ENCODE measurements around the gene CCDC169.

DNA sequence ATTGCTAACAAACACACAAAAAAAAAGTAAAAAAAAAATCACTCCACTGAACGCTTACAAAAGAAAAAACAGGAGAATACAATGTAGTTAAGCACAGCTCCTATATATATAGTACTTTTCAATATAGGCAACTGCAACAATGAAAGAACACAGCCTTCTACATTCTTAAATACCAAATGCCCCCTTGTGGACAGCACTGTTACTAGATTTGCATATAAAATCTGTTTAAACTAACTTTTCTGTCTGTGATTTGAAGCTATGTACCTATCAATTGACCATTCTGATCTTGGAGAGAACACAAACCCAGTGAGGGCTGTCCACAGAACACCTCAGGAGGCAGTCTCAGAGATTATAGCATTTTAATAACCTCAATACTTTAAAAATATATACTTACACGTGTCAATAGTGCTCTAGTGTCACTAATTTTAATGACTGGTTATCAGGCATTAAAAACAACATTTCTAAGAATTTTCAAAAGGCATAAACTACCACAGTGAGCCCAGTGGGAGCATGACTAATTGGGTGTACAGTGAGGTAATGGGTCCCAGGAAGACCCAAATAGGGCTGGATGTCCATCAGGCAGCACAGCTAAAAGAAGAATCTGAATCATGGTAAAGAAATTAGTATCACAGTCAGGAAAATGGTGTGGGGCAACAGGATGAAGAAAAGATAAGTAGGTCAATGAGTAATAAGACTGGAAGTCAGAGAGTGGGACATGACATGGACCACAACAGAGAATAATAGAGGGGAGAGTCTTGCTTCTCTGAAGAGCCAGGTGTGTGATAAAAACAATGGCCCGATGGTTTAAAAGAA, 22.2 kb downstream of the CCDC169 start:
- no peak for TF ChIP-seq EZH2 (IDR thresholded peaks at IDR 0.05; ENCODE audit: borderline replicate concordance, low read length)
- TF ChIP-seq, protein P1, sequence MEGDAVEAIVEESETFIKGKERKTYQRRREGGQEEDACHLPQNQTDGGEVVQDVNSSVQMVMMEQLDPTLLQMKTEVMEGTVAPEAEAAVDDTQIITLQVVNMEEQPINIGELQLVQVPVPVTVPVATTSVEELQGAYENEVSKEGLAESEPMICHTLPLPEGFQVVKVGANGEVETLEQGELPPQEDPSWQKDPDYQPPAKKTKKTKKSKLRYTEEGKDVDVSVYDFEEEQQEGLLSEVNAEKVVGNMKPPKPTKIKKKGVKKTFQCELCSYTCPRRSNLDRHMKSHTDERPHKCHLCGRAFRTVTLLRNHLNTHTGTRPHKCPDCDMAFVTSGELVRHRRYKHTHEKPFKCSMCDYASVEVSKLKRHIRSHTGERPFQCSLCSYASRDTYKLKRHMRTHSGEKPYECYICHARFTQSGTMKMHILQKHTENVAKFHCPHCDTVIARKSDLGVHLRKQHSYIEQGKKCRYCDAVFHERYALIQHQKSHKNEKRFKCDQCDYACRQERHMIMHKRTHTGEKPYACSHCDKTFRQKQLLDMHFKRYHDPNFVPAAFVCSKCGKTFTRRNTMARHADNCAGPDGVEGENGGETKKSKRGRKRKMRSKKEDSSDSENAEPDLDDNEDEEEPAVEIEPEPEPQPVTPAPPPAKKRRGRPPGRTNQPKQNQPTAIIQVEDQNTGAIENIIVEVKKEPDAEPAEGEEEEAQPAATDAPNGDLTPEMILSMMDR (IDR thresholded peaks at IDR 0.05; ENCODE audit: low read length), result no peak; the same call in 1 of the 2 replicates

All from OCI-LY1 (cell line).